ENCODE data around the gene C11orf16.

The C11orf16 gene

DNA sequence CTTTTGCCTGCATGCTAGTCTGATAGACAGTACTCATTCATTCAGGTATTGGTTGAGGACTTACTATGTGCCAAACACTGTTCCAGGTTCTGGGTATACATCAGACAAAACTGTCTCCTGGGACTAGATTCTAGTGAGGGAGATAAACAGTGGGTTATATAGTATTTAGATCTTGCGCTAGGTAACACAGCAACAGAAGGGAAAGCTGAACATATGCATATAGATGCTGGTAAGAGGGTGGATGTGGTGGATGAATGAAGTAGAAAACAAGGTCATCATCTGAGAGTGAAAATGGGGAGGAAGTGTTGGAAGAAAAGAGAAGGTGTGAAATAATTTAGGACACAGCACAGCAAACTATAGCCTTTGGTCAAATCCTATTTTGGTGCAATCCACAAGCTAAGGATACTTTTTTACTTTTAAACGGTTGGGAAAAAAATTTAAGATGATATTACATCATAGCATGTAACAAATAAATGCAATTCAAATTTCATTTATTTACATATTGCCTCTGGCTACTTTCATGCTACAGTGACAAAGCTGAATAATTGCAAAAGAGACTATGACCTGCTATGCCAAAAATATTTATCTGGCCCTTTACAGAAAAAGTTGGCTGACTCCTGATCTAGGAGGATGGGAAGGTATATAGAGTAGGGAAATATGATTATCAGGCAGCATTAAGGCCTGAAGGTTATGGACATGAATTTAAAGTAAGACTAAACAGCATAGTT, 38.6 kb upstream of the C11orf16 start:
- DNase-seq (ENCODE audit: low spot score) (no peak), ATAC-seq (ENCODE audit: low read depth) (no peak)
- H3K4me1 ChIP-seq (ENCODE audit: insufficient read depth, poor library complexity, severe bottlenecking), result no peaks in the 10 kb centered on the region
- no peaks in the 10 kb centered on the region for H3K27me3 ChIP-seq (ENCODE audit: insufficient read depth, poor library complexity, severe bottlenecking)
- H3K27ac ChIP-seq (ENCODE audit: poor library complexity, severe bottlenecking), result no peak overlapping the region
- H3K4me3 ChIP-seq (ENCODE audit: severe bottlenecking), result no peak overlapping the region
- H3K36me3 ChIP-seq (ENCODE audit: low read depth), result peaks cover 9% of the 10 kb centered on the region
- TF ChIP-seq, protein P1, sequence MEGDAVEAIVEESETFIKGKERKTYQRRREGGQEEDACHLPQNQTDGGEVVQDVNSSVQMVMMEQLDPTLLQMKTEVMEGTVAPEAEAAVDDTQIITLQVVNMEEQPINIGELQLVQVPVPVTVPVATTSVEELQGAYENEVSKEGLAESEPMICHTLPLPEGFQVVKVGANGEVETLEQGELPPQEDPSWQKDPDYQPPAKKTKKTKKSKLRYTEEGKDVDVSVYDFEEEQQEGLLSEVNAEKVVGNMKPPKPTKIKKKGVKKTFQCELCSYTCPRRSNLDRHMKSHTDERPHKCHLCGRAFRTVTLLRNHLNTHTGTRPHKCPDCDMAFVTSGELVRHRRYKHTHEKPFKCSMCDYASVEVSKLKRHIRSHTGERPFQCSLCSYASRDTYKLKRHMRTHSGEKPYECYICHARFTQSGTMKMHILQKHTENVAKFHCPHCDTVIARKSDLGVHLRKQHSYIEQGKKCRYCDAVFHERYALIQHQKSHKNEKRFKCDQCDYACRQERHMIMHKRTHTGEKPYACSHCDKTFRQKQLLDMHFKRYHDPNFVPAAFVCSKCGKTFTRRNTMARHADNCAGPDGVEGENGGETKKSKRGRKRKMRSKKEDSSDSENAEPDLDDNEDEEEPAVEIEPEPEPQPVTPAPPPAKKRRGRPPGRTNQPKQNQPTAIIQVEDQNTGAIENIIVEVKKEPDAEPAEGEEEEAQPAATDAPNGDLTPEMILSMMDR (IDR thresholded peaks at IDR 0.05; ENCODE audit: poor library complexity, severe bottlenecking), result no peak
- no peaks in the 10 kb centered on the region for H3K9me3 ChIP-seq (ENCODE audit: severe bottlenecking)

DNA sequence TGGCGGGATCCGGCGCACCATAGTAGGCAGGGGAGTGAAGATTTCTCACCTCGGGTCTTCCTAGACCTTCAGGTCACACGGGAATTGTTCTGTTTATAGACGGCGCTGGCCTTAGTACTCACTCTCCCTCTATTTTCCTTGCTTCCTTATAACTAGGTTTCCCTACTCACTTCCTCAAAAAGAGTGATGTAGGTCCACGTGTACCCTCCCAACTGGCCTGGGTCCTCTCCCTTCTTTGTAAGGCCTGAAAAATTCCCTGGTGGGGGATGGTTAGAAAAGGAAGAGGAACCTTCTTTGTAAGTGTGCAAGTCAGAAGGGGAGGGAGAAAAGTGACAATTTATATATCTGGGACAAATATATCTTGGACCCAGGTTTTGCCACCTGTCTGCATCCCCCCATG, 34.4 kb upstream of the C11orf16 start:
- ATAC-seq (ENCODE audit: low read depth) (no peak), DNase-seq (ENCODE audit: low spot score) (no peak)
- Histone ChIP-seq H3K36me3 (ENCODE audit: low read depth) (peaks cover 11% of the 10 kb centered on the region), H3K27ac (ENCODE audit: poor library complexity, severe bottlenecking) (no peak overlapping the region), H3K4me1 (ENCODE audit: insufficient read depth, poor library complexity, severe bottlenecking) (peaks cover 11% of the 10 kb centered on the region), H3K27me3 (ENCODE audit: insufficient read depth, poor library complexity, severe bottlenecking) (no peaks in the 10 kb centered on the region), H3K9me3 (ENCODE audit: severe bottlenecking) (no peaks in the 10 kb centered on the region), H3K4me3 (ENCODE audit: severe bottlenecking) (no peak overlapping the region)
- TF ChIP-seq, protein P1 (IDR thresholded peaks at IDR 0.05; ENCODE audit: poor library complexity, severe bottlenecking), result no peak

DNA sequence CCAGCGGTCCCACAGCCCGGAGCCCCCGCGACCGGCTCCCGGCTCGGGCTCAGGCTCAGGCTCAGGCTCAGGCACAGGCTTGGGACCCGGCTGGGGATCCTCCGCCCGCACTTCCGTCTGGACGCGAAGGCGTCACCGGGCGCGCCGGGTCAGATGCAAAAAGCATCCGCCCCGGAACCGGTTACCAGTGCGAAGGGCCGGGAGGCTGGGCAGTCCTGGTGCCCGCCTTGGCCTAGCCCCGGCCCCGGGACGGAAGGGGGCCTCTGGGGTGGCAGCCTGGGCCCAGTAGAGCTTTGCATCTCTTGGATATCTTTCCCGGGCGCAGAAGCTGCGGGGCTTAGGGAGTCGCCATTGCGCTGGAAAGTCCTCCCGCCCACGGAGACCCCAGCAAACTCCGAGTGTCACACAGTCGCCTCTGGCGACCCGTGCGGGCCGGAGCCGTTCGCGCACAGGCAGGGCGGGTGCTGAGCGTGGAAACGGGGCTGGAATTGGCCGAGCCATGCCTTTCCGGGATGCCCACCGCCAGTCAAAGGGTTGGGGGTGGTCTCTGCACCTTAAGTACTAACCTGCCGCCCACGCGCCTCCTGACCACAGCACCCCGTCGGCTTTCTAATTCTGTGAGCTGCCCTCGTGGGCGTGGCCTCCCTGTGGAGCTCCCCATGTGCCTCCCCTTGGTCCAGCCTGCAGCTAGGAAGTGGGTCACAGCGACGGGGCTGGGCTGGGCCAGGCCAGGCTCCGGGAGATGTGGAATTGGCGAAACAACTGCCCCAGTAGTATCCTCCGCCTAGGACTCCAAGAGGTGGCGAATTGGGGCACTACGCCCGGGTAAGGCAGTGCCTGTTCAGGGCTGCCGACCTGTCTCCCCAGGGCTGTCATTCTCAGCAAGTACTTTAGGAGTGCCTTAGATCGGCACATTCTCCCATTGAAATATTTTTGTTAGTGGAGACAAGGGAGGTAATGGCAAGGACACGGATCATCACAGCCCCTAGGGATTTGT, 31.9 kb upstream of the C11orf16 start, which contains the start of gene TMEM9B:
TMEM9B (minus strand) TSS at position 119 of the 997 bp plus-strand sequence. CDS start 129 bp downstream, outside the sequence.
- Histone ChIP-seq H3K9me3 (ENCODE audit: severe bottlenecking) (no peaks in the 10 kb centered on the region), H3K27ac (ENCODE audit: poor library complexity, severe bottlenecking) (peak within 1 kb of the TSS; percentile 76), H3K27me3 (ENCODE audit: insufficient read depth, poor library complexity, severe bottlenecking) (no peaks in the 10 kb centered on the region), H3K4me3 (ENCODE audit: severe bottlenecking) (peak within 1 kb of the TSS; percentile 91), H3K36me3 (ENCODE audit: low read depth) (peaks cover 15% of the 10 kb centered on the region), H3K4me1 (ENCODE audit: insufficient read depth, poor library complexity, severe bottlenecking) (peaks cover 12% of the 10 kb centered on the region)
- TF ChIP-seq, protein P1 (IDR thresholded peaks at IDR 0.05; ENCODE audit: poor library complexity, severe bottlenecking), result no peak
- peak; percentile 89 for ATAC-seq (ENCODE audit: low read depth)
- DNase-seq (ENCODE audit: low spot score), result peak; percentile 89

DNA sequence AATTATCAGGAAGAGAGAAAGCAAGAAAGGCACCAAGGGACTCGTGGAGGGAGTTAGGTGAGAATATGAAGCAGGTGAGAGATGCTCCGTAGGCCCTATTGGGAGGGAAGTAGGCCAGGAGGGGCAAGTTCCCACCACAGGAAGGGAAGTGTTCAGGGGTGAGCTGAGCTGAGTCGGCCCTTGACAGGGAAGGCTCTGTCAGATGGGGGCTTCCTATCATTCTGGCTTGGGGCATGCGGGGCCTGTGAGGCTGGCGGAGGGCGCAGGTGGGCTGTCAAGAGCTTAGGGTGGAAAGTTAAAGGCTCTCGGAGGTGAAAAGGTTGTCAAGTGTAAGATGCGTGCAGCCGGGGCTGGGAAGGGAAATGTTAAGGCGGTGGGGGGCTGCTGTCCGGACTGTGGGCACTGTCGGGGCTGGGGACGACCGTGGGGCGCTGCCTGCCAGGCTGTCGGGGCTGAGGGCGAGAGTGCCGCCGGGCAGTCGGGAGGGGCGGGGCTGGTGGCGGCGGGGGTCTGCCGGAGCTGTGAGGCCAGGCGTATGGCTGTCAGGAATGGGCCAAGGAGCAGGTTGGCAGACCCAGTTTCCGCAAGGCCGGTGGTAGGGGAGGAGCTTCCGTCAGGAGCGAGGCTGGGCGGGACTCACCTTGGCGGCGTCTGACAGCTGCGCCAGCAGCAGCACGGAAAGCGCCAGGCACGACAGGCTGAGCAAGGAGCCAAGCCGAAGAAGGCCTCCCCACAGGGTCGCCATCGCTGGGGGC, 31.0 kb upstream of the C11orf16 start:
- ATAC-seq (ENCODE audit: low read depth), result peak; percentile 78
- H3K36me3 ChIP-seq (ENCODE audit: low read depth), result peaks cover 8% of the 10 kb centered on the region
- peak overlapping the region; percentile 91 for H3K4me3 ChIP-seq (ENCODE audit: severe bottlenecking)
- H3K9me3 ChIP-seq (ENCODE audit: severe bottlenecking), result no peaks in the 10 kb centered on the region
- peak; percentile 88 for DNase-seq (ENCODE audit: low spot score)
- H3K27ac ChIP-seq (ENCODE audit: poor library complexity, severe bottlenecking), result peak overlapping the region; percentile 76
- no peaks in the 10 kb centered on the region for H3K27me3 ChIP-seq (ENCODE audit: insufficient read depth, poor library complexity, severe bottlenecking)
- peaks cover 12% of the 10 kb centered on the region for H3K4me1 ChIP-seq (ENCODE audit: insufficient read depth, poor library complexity, severe bottlenecking)
- TF ChIP-seq, protein P1 (IDR thresholded peaks at IDR 0.05; ENCODE audit: poor library complexity, severe bottlenecking), result no peak

Measured in RWPE2 (cell line).